Measurements from ENCODE around the gene ZNF598.
"Not testable (repeated sequence)": the region's sequence is repeated elsewhere in the genome, so short reads cannot be mapped to it uniquely, and the experiment has no call there.

ZNF598 gene

GRCh38 chr16:2037115-2037514, 27.5 kb upstream of the ZNF598 start:
- no peak overlapping the region for H3K4me3 Mint-ChIP-seq
- no peaks in the 10 kb centered on the region for H3K36me3 Mint-ChIP-seq (ENCODE audit: insufficient read depth)
- H3K9me3 Mint-ChIP-seq, result no peaks in the 10 kb centered on the region
- DNase-seq, result no peak
- H3K4me1 Mint-ChIP-seq (ENCODE audit: low read depth in 2 of 2), result no peaks in the 10 kb centered on the region
- no peak overlapping the region for H3K27ac Mint-ChIP-seq
- no peak for ATAC-seq (replicated peaks)
- H3K27me3 Mint-ChIP-seq, result no peaks in the 10 kb centered on the region

- no peak overlapping the region for H3K4me3 Mint-ChIP-seq
- H3K36me3 Mint-ChIP-seq (ENCODE audit: insufficient read depth), result no peaks in the 10 kb centered on the region
- H3K4me1 Mint-ChIP-seq (ENCODE audit: low read depth in 2 of 2), result no peaks in the 10 kb centered on the region
- DNase-seq (no peak), ATAC-seq (replicated peaks) (no peak)
- no peaks in the 10 kb centered on the region for H3K9me3 Mint-ChIP-seq
- H3K27me3 Mint-ChIP-seq, result no peaks in the 10 kb centered on the region
- H3K27ac Mint-ChIP-seq, result no peak overlapping the region
These were observed 26.8 kb upstream of the ZNF598 start for GRCh38 chr16:2036200-2036966.

- H3K4me3 Mint-ChIP-seq, result no peak overlapping the region
- no peaks in the 10 kb centered on the region for H3K9me3 Mint-ChIP-seq
- no peak for ATAC-seq (replicated peaks)
- H3K36me3 Mint-ChIP-seq (ENCODE audit: insufficient read depth), result no peaks in the 10 kb centered on the region
- DNase-seq, result no peak
- no peaks in the 10 kb centered on the region for H3K27me3 Mint-ChIP-seq
- no peak overlapping the region for H3K27ac Mint-ChIP-seq
- H3K4me1 Mint-ChIP-seq (ENCODE audit: low read depth in 2 of 2), result no peaks in the 10 kb centered on the region
These were observed 26.0 kb upstream of the ZNF598 start for GRCh38 chr16:2035431-2036199.

GRCh38 chr16:2034696-2035430, 25.2 kb upstream of the ZNF598 start:
- ATAC-seq (replicated peaks) (no peak), DNase-seq (no peak)
- Mint-ChIP-seq H3K4me3 (no peak overlapping the region), H3K4me1 (ENCODE audit: low read depth in 2 of 2) (no peaks in the 10 kb centered on the region), H3K27me3 (no peaks in the 10 kb centered on the region), H3K36me3 (ENCODE audit: insufficient read depth) (no peaks in the 10 kb centered on the region), H3K9me3 (no peaks in the 10 kb centered on the region), H3K27ac (no peak overlapping the region)

GRCh38 chr16:2033909-2034695, 24.5 kb upstream of the ZNF598 start:
- H3K36me3 Mint-ChIP-seq (ENCODE audit: insufficient read depth); DNase-seq: not testable (repeated sequence)

GRCh38 chr16:2033057-2033908, 23.7 kb upstream of the ZNF598 start:
- DNase-seq, result no peak
- ATAC-seq (replicated peaks), result peak; percentile 26
- Mint-ChIP-seq H3K27ac (no peak overlapping the region), H3K36me3 (ENCODE audit: insufficient read depth) (no peaks in the 10 kb centered on the region), H3K27me3 (no peaks in the 10 kb centered on the region), H3K4me1 (ENCODE audit: low read depth in 2 of 2) (peaks cover 0 to under 1% of the 10 kb centered on the region in 2 donors), H3K4me3 (no peak overlapping the region), H3K9me3 (no peaks in the 10 kb centered on the region)

More at GRCh38 chr16:2033909-2034695, 24.5 kb upstream of the ZNF598 start:
- ATAC-seq (replicated peaks); H3K4me1 Mint-ChIP-seq (ENCODE audit: low read depth in 2 of 2); H3K27me3 Mint-ChIP-seq; H3K4me3 Mint-ChIP-seq; H3K27ac Mint-ChIP-seq; H3K9me3 Mint-ChIP-seq: not testable (repeated sequence)

GRCh38 chr16:2032285-2033056, 22.9 kb upstream of the ZNF598 start:
- DNase-seq (no peak), ATAC-seq (replicated peaks) (peak; percentile 21)
- H3K36me3 Mint-ChIP-seq (ENCODE audit: insufficient read depth), result no peaks in the 10 kb centered on the region
- no peak overlapping the region for H3K27ac Mint-ChIP-seq
- H3K27me3 Mint-ChIP-seq, result no peaks in the 10 kb centered on the region
- H3K4me3 Mint-ChIP-seq, result no peak overlapping the region
- peaks cover 0 to 4% of the 10 kb centered on the region in 2 donors for H3K4me1 Mint-ChIP-seq (ENCODE audit: low read depth in 2 of 2)
- H3K9me3 Mint-ChIP-seq, result no peaks in the 10 kb centered on the region

GRCh38 chr16:2031081-2031577, 21.5 kb upstream of the ZNF598 start:
- no peak for ATAC-seq (replicated peaks)
- H3K4me3 Mint-ChIP-seq, result no peak overlapping the region
- H3K27me3 Mint-ChIP-seq, result no peaks in the 10 kb centered on the region
- H3K4me1 Mint-ChIP-seq (ENCODE audit: low read depth in 2 of 2), result peaks cover 0 to 4% of the 10 kb centered on the region in 2 donors
- H3K9me3 Mint-ChIP-seq, result no peaks in the 10 kb centered on the region
- no peak overlapping the region for H3K27ac Mint-ChIP-seq
- no peaks in the 10 kb centered on the region for H3K36me3 Mint-ChIP-seq (ENCODE audit: insufficient read depth)
- no peak for DNase-seq

GRCh38 chr16:2030036-2030435, 20.4 kb upstream of the ZNF598 start:
- Mint-ChIP-seq H3K4me3 (no peak overlapping the region), H3K9me3 (no peaks in the 10 kb centered on the region), H3K27me3 (no peaks in the 10 kb centered on the region), H3K4me1 (ENCODE audit: low read depth in 2 of 2) (peaks cover 0 to 4% of the 10 kb centered on the region in 2 donors), H3K27ac (no peak overlapping the region), H3K36me3 (ENCODE audit: insufficient read depth) (no peaks in the 10 kb centered on the region)
- ATAC-seq (replicated peaks) (no peak), DNase-seq (no peak)

- Mint-ChIP-seq H3K4me1 (ENCODE audit: low read depth in 2 of 2) (peaks cover 0 to 4% of the 10 kb centered on the region in 2 donors), H3K9me3 (no peaks in the 10 kb centered on the region), H3K4me3 (no peak overlapping the region), H3K27ac (no peak overlapping the region), H3K27me3 (no peaks in the 10 kb centered on the region), H3K36me3 (ENCODE audit: insufficient read depth) (no peaks in the 10 kb centered on the region)
- no peak for DNase-seq
- ATAC-seq (replicated peaks), result no peak
These were observed 19.7 kb upstream of the ZNF598 start for GRCh38 chr16:2029350-2029749.

- Mint-ChIP-seq H3K27me3 (no peaks in the 10 kb centered on the region), H3K36me3 (ENCODE audit: insufficient read depth) (no peaks in the 10 kb centered on the region), H3K27ac (no peak overlapping the region), H3K4me1 (ENCODE audit: low read depth in 2 of 2) (peaks cover 0 to 6% of the 10 kb centered on the region in 2 donors), H3K4me3 (no peak overlapping the region), H3K9me3 (no peaks in the 10 kb centered on the region)
- ATAC-seq (replicated peaks), result no peak
- no peak for DNase-seq
These were observed 19.1 kb upstream of the ZNF598 start for GRCh38 chr16:2028620-2029220.

All from effector memory CD8-positive, alpha-beta T cell (primary cell).